Bronchial epithelial cell (primary cell): ENCODE results near the gene ADIPOQ. TPM values are rescaled to one million over a fixed set of nuclear protein-coding genes. Genes with fewer than 3 reads are reported as not detected.
"Not testable (repeated sequence)": the region's sequence is repeated elsewhere in the genome, so short reads cannot be mapped to it uniquely, and the experiment has no call there.

Source experiments
- DNase-seq: peaks from one replicate; pipeline ENCODE4 v3.0.0-alpha.2; 2010; ENCODE audit warnings: low read depth
- FAIRE-seq: peaks from 2 replicates; lab custom pipeline; 2011; peaks lifted over from hg19 to GRCh38; lab: Jason Lieb, UNC
- H3K27me3 ChIP-seq: 2 replicates; pipeline ENCODE4 v1.5.1; 2011; ENCODE audit warnings: low read length; ENCODE audit not compliant: control insufficient read depth, insufficient read depth
- H3K36me3 ChIP-seq: 2 replicates; pipeline ENCODE4 v1.5.1; 2011; ENCODE audit warnings: low read length; ENCODE audit not compliant: control insufficient read depth, insufficient read depth
- H3K4me3 ChIP-seq: 2 replicates; pipeline ENCODE4 v1.5.1; 2011; ENCODE audit warnings: mild to moderate bottlenecking, low read depth, low read length, control low read depth
- total RNA-seq: library from RNA; depleted of rRNA; stranded (reverse); fragments of >200 nt; gene quantifications from 2 replicates; pipeline ENCODE4 v1.2.1, GENCODE V29; 2014
- TF ChIP-seq, protein P1 (sequence below): IDR thresholded peaks from 2 replicates; pipeline ENCODE4 v1.5.1; 2011; ENCODE audit warnings: mild to moderate bottlenecking, moderate library complexity, low read length, control low read depth, inconsistent platforms; ENCODE audit not compliant: insufficient read depth, severe bottlenecking

ADIPOQ gene
- total RNA-seq, 1 donor from 2014 or later: not detected

DNA sequence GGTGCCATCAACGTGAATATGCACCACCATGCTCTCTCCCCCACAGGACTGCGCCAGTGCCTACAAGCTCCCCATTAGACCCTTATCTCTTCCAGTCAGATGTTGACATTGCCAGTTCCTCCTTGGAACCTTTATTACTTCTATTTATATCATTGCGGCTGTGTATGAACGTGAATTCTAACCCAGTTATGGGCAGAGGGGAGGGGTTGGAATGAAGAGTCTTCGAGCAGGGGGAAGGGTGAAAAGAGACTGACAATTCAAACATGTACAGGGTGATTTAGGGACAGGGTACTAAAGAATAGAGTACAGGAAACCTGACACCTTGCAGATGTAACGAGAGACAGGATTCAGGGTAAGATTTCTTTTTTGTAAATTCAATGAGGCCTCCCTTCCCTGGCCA is 46.1 kb downstream of the ADIPOQ start:
- TF ChIP-seq, protein P1, sequence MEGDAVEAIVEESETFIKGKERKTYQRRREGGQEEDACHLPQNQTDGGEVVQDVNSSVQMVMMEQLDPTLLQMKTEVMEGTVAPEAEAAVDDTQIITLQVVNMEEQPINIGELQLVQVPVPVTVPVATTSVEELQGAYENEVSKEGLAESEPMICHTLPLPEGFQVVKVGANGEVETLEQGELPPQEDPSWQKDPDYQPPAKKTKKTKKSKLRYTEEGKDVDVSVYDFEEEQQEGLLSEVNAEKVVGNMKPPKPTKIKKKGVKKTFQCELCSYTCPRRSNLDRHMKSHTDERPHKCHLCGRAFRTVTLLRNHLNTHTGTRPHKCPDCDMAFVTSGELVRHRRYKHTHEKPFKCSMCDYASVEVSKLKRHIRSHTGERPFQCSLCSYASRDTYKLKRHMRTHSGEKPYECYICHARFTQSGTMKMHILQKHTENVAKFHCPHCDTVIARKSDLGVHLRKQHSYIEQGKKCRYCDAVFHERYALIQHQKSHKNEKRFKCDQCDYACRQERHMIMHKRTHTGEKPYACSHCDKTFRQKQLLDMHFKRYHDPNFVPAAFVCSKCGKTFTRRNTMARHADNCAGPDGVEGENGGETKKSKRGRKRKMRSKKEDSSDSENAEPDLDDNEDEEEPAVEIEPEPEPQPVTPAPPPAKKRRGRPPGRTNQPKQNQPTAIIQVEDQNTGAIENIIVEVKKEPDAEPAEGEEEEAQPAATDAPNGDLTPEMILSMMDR: no peak
- Histone ChIP-seq H3K27me3 (no peaks in the 10 kb centered on the region), H3K4me3 (no peak overlapping the region), H3K36me3 (no peaks in the 10 kb centered on the region)
- FAIRE-seq: no peak
- DNase-seq: no peak

DNA sequence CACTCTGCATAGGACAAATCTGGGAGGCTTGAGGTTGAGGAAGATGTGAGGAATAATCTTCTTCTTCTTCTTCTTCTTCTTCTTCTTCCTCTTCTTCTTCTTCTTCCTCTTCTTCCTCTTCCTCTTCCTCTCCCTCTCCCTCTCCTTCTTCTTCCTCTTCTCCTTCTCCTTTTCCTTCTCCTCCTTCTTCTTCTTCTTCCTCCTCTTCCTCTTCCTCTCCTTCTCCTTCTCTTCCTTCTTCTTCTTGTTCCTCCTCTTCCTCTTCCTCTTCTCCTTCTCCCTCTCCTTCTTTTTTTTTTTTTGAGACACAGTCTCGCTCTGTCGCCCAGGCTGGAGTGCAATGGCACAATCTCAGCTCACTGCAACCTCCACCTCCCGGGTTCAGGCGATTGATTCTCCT is 47.2 kb downstream of the ADIPOQ start:
- not testable (repeated sequence) for FAIRE-seq, H3K4me3 ChIP-seq, H3K27me3 ChIP-seq

DNA sequence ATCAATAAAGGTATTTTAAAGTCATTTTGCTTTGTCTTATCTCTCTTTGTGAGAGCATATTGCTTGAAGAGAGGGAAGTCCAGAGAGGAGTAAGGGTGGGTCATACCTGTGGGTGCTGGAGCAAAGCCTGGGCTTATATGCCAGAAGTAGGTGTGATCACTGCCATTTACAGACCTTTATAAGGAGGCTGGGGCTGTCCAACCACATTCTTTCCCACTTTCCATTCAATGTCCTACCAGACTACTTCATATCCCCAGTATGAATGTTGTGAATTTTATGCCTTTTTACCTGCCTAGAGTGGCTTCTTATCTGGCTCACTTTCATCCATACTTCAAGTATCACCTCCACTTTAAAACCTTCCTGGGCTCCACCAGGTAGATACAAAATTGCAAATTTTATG is 48.4 kb downstream of the ADIPOQ start:
- no peaks in the 10 kb centered on the region for H3K27me3 ChIP-seq
- H3K36me3 ChIP-seq: no peaks in the 10 kb centered on the region
- TF ChIP-seq, protein P1: no peak
- DNase-seq (no peak), FAIRE-seq (no peak)
- H3K4me3 ChIP-seq: no peak overlapping the region

More for the DNA sequence above, 47.2 kb downstream of the ADIPOQ start:
- DNase-seq, H3K36me3 ChIP-seq: not testable (repeated sequence)

DNA sequence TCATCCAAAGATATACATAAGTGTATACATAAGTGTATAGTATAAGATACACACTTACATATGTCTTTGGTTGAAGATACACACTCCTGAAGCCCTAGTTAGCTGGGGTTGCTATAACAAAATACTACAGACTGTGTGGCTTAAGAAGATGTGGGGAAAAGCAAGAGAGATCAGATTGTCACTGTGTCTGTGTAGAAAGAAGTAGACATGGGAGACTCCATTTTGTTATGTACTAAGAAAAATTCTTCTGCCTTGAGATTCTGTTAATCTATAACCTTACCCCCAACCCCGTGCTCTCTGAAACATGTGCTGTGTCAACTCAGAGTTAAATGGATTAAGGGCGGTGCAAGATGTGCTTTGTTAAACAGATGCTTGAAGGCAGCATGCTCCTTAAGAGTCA is 50.6 kb downstream of the ADIPOQ start:
- not testable (repeated sequence) for H3K27me3 ChIP-seq, H3K4me3 ChIP-seq, H3K36me3 ChIP-seq, FAIRE-seq, DNase-seq

DNA sequence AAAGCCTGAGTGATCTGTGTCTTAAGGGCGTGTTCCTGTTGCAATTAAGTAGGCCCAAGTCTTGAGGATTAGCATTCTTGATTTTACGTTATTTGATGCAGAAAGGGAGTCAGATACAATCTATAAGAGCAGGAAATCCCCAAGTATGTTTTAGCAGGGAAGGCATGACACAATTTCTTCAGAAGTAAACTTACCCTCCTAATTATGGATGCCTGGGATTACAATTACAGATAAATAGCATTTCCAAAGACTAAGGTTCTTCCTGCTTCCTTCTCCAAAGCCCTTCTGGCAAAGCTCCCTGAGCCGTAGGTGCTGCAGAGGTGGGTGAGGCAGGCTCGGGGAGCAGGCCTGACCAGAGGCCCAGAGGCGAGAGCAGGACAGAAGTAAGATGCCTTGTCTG is 52.9 kb downstream of the ADIPOQ start:
- no peaks in the 10 kb centered on the region for H3K27me3 ChIP-seq
- DNase-seq (no peak), FAIRE-seq (no peak)
- H3K4me3 ChIP-seq: no peak overlapping the region
- TF ChIP-seq, protein P1: no peak
- H3K36me3 ChIP-seq: no peaks in the 10 kb centered on the region

DNA sequence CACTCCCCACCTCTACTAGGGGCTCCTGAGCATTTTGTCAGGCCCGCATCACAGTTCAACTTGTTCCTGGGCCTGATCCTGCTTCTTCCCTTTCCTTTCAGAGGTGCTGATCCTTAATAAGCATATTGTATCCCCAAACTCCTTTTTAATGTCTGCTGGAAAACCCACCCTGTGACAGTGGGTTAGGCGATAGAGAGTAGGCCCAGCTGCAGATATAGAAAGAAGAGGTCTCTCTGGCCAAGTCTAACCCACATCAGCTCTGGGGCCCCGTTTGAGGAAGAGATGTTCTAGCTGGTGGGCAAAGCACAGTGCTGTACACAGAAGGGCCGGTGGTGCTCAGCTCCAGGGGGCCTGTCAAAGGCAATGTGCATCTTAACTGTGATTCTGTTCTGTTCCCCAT is 53.5 kb downstream of the ADIPOQ start:
- FAIRE-seq: no peak
- Histone ChIP-seq H3K27me3 (no peaks in the 10 kb centered on the region), H3K4me3 (no peak overlapping the region), H3K36me3 (no peaks in the 10 kb centered on the region)
- no peak for DNase-seq
- TF ChIP-seq, protein P1: no peak

DNA sequence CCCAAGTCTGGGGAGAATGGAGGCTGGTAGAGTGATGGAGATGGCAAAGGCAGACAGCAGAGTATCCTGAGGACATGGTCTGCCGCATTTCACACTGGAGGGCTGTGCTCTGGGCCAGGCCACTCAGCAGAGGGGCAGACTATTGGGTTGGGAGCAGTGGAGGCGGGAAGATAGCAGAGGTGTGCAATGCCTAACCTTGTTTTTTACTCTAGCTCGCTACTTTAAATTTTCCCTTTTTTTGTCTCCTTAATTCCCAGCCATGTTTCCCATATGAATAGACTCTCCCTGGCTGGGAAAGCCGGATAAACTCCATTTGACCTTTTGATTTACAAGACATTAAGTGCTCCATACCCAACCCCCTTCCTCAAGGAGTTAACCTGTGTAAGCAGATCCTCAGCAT is 54.4 kb downstream of the ADIPOQ start:
- FAIRE-seq (no peak), DNase-seq (no peak)
- Histone ChIP-seq H3K27me3 (no peaks in the 10 kb centered on the region), H3K4me3 (no peak overlapping the region), H3K36me3 (no peaks in the 10 kb centered on the region)
- TF ChIP-seq, protein P1: no peak
